Adipose tissue (tissue), 3 donors: ENCODE results near the gene CD300LF. TPM values are rescaled to one million over a fixed set of nuclear protein-coding genes. Genes with fewer than 3 reads are reported as not detected.

Experiments
- H3K27ac ChIP-seq: one replicate; pipeline ENCODE4 v1.5.1; 2013; ENCODE audit warnings: low read depth, low read length
- WGBS, 3 donors: extraction: QIAGEN DNeasy Blood & Tissue Kit; methylation state at CpG; one replicate each; pipeline ENCODE4 v1.1.7; 2013; 5-methylcytosine and 5-hydroxymethylcytosine counted together
- polyA plus RNA-seq, 3 donors: library from polyadenylated mRNA; stranded (reverse); fragments of 200-250 nt; gene quantifications; one replicate each; pipeline ENCODE4 v1.2.3, GENCODE V29; 2013
- donor health status: healthy with polysubstance abuse.
- donor health status: Bipolar disorder and iron deficiency.
- donor health status: healthy.

CD300LF gene
- polyA plus RNA-seq, 3 donors, result 0.36 to 2.3 (median 1.3) TPM

- H3K27ac ChIP-seq, result no peak overlapping the region
- 17 to 37% (median 20%) methylated on average over 9 of the region's 9 CpGs for WGBS, 3 donors
Measured at GRCh38 chr17:74677558-74678466, 34.9 kb downstream of the CD300LF start.

DNA sequence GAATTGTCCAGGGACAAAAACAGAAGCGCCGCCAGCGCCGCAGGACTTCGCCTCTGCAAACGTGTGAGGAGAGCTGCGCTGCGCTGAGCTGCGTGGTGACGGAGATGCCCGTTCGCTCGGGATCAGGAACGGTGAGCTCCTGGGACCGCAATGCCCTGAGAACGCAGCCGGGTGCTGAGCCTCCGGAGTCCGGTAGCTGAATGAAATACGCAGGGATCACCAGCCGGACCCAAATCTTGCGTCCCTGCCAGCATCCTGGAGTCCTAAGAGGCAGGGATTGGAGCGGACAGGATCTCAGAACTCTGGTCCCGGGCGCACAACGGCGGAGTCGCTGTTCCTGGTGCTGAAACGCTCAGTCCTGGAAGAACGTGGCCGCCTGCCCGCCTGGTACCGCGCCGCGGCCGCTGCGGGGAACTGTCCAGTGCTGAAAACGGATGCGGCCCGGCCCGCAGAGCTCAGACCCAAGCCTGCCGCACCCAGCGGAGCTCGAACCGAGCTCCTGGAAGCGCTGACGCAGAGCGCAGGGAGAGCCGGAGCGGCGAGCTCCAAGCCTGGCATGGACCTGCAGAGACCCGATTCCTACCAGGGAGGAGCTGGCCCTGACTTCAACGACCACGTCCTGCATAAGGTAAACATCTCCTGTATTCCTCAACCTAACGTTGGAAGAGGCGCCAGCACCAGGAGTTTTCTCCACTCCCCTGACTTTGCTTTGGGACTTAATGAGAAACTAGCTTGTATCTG lies 41.5 kb downstream of the CD300LF start:
- 8 to 12% (median 9%) methylated on average over 57 of the region's 57 CpGs for WGBS, 3 donors
- no peak overlapping the region for H3K27ac ChIP-seq

DNA sequence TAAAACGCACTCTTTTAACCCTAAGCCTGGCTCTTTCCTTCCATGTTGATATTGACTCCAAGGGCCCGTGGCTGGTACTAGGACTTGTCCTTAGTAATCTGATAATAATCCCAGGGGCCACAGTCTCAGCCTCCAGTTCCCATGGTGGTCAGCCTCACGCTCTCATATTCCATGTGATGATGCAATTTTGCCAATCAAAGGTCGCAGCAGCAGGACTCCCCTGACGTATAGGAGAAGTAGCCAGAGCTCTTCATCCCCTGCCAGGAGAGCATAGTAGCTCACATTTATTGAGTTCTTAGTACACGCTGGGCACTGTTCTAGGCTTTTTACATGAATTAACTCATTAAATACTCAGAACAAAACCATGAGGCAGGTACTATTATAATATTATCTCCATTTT lies 42.4 kb downstream of the CD300LF start:
- 78 to 81% (median 79%) methylated on average over 6 of the region's 6 CpGs for WGBS, 3 donors
- H3K27ac ChIP-seq, result no peak overlapping the region

- 73 to 86% (median 78%) methylated on average over 3 of the region's 3 CpGs for WGBS, 3 donors
- no peak overlapping the region for H3K27ac ChIP-seq
Measured at GRCh38 chr17:74663561-74663960, 49.2 kb downstream of the CD300LF start.

GRCh38 chr17:74659889-74660288 lies 52.8 kb downstream of the CD300LF start:
- no peak overlapping the region for H3K27ac ChIP-seq
- WGBS, 3 donors, result 46 to 72% (median 55%) methylated on average over 4 of the region's 4 CpGs

DNA sequence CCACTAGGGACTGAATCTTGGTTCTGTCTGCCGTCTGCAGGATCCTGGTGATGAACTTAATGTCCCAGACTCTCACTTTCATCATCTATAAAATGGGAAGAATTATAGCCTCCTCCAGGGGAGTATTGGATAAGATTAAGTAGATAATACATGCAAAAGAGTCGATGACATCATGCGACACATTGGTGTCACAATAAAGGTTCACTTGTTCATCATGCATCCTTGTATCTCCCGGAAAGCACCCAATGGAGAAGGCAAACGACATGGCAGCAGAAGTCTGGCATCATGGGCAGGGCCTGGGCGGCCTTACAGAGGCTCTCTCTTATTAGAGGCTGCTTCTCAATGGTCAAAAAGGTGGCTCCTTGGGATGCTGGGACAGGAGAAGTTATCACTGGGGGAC lies 54.1 kb downstream of the CD300LF start:
- H3K27ac ChIP-seq, result no peak overlapping the region
- 78 to 85% (median 82%) methylated on average over 6 of the region's 6 CpGs for WGBS, 3 donors

GRCh38 chr17:74654742-74655141 lies 58.0 kb downstream of the CD300LF start:
- 43 to 60% (median 56%) methylated on average over 5 of the region's 5 CpGs for WGBS, 3 donors

GRCh38 chr17:74652020-74652419 lies 60.7 kb downstream of the CD300LF start:
- WGBS, 3 donors, result 71 to 81% (median 73%) methylated on average over 3 of the region's 3 CpGs
- no peak overlapping the region for H3K27ac ChIP-seq

More at GRCh38 chr17:74654742-74655141, 58.0 kb downstream of the CD300LF start:
- no peak overlapping the region for H3K27ac ChIP-seq

DNA sequence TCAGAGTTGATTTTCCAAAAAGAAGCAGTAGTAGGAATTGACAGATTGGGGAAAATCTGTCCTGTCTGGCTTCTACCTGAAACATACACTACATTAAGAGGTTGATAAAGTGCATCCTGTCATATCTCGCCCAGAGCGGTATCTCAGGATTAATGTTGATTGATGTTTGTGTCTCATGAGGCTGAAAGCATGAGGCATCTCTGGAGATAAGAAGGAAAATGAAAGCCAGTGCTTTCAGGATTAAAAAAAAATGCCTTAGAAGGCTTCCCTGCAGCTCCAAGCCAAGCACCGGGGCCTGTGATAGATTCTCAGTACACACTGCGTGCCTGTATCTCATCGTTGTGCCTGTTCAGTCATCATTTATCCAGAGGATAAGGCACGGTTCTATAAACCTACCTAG lies 62.8 kb downstream of the CD300LF start:
- H3K27ac ChIP-seq, result no peak overlapping the region
- 43 to 54% (median 47%) methylated on average over 6 of the region's 6 CpGs for WGBS, 3 donors

DNA sequence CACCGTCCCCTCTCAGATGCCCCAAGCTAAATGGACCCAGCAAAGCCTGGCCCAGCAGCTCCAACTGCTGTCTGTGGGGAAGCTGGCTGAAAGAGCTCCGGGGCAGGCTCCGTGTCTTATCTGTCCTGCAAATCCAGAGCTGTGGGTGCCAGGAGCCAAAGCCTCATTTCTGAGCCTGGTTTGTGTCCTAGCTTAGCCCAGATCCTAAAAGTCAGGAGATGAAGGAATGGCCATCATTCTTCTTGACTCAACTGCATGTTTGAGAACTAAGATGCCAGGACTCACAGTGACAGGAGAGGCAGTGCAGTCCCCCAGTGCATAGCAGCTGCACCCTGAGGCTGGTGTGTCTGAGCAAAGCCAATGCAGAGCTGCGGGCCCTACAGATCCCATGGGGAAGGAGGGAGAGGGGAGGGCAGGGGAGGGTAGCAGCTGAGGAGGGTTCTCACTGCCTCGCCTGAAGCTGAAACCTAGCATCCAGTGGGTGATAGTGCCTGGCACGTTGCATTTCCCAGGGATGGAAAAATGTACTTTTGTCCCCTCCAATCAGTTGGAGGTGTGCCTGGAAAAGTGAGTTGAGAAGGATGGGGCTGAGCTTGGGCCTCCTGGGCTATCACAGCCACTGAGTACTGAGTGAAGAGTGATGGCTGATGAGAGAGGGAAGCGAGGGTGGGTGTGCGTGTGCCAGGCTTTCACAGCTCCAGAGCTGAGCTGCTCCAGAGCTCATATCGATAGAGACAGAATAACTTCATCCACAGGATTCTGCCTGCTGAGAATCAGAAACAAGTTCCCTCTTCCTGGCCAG lies 64.7 kb downstream of the CD300LF start:
- 56 to 67% (median 61%) methylated on average over 9 of the region's 9 CpGs for WGBS, 3 donors

DNA sequence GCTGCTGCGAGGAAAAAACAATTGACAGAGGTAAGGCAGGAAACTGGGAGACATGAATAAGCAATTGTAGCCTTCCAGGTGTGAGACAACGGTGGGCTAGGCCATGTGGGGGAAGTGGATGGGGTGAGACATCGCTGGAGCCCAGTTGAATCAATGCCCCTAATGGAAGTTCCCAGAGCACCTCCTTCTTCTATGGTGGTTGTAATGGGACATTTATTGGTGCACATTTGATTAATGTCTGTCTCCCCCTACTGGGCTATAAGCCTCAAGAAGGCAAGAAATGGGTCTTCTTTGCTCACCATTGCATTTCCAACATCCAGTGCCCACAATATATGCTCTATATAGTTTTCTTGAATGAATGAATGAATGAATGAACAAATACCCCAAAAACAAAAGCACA lies 66.5 kb downstream of the CD300LF start:
- no peak overlapping the region for H3K27ac ChIP-seq
- WGBS, 3 donors, result 50 to 79% (median 51%) methylated on average over 3 of the region's 3 CpGs

More for the DNA sequence above, 64.7 kb downstream of the CD300LF start:
- no peak overlapping the region for H3K27ac ChIP-seq

DNA sequence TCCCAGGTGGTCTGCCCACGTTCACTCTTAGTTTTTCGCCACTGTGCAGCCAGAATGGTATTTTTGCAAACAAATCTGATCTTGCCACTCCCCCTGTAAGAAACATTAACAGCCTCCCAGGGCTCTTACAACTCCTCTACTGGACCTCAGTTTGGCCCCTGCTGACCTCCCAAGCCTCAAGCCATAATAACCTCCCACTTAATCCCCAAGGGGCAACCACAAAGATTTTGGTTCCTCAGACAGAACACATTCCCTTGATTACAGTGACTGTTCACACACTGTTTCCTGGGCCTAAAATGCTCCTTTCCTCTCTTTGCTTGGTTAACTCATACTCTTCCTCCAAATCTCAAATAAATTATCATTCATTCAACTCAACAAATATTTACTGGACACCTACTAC lies 67.7 kb downstream of the CD300LF start:
- H3K27ac ChIP-seq, result no peak overlapping the region
- 69% methylated on average over 2 of the region's 2 CpGs for WGBS, 3 donors

DNA sequence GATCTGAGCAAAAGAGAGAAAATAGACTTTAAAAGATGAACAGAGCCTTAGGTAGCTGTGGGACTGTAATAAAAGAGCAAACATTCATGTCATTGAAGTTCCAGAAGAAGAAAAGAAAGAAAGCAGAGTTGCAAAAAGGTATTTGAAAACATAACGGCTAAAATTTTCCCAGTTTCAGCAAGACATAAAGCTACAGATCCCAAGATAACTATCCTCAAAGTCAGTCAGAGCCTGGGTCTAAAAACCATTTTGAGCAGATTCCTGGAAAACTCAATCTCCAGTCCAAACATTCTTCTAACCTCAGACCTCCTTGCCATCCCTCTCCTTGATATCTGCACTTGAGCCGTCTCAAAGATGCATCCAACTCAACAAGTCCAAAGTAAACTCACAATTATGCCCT lies 68.3 kb downstream of the CD300LF start:
- 79 to 82% (median 82%) methylated on average over 2 of the region's 2 CpGs for WGBS, 3 donors
- no peak overlapping the region for H3K27ac ChIP-seq

Other genes starting within 250 kb of the CD300LF start
- gene CD300A, start 246.3 kb downstream of the CD300LF start, polyA plus RNA-seq, result 1 to 10 TPM; 1.2 to 7.2 (median 3.0) TPM
- under 1 TPM; 0.08 to 0.70 (median 0.56) TPM for gene CD300LB, start 181.4 kb downstream of the CD300LF start, polyA plus RNA-seq
- gene CD300C, start 166.8 kb downstream of the CD300LF start, polyA plus RNA-seq, result 1 to 10 TPM in 1 of 3 donors, under 1 TPM in 2; 0.37 to 4.2 (median 0.45) TPM
- 1 to 10 TPM in 1 of 3 donors, under 1 TPM in 1, not detected in 1; 0.52 to 1.2 TPM for gene CD300H, start 145.4 kb downstream of the CD300LF start, polyA plus RNA-seq
- not detected for gene CD300LD, start 120.6 kb downstream of the CD300LF start, polyA plus RNA-seq
- gene CD300E, start 89.2 kb downstream of the CD300LF start, polyA plus RNA-seq, result 10 to 100 TPM in 1 of 3 donors, 1 to 10 TPM in 1, under 1 TPM in 1; 0.59 to 14.1 (median 1.3) TPM
- gene RAB37, start 24.3 kb upstream of the CD300LF start, polyA plus RNA-seq, result 1 to 10 TPM; 1.4 to 2.2 (median 1.7) TPM
- gene NHERF1, start 35.7 kb upstream of the CD300LF start, polyA plus RNA-seq, result 10 to 100 TPM; 18.7 to 45.0 (median 23.6) TPM
- 10 to 100 TPM; 23.3 to 32.7 (median 24.7) TPM for gene NAT9, start 63.4 kb upstream of the CD300LF start, polyA plus RNA-seq
- 1 to 10 TPM in 1 of 3 donors, under 1 TPM in 2; 0.18 to 1.1 (median 0.56) TPM for gene GRIN2C, start 147.0 kb upstream of the CD300LF start, polyA plus RNA-seq
- 10 to 100 TPM in 1 of 3 donors, 1 to 10 TPM in 2; 5.7 to 14.1 (median 6.2) TPM for gene FDXR, start 160.1 kb upstream of the CD300LF start, polyA plus RNA-seq
- under 1 TPM in 2 of 3 donors, not detected in 1; 0.05 to 0.06 TPM for gene FADS6, start 180.7 kb upstream of the CD300LF start, polyA plus RNA-seq
- gene USH1G, start 210.3 kb upstream of the CD300LF start, polyA plus RNA-seq, result under 1 TPM in 1 of 3 donors, not detected in 2; 0.03 TPM
- under 1 TPM in 1 of 3 donors, not detected in 2; 0.06 TPM for gene OTOP2, start 211.3 kb upstream of the CD300LF start, polyA plus RNA-seq
- gene OTOP3, start 223.0 kb upstream of the CD300LF start, polyA plus RNA-seq, result under 1 TPM in 1 of 3 donors, not detected in 2; 0.38 TPM